HG03045 (cell line): ENCODE data around the gene ZNF217.
"Not testable (repeated sequence)": the region's sequence is repeated elsewhere in the genome, so short reads cannot be mapped to it uniquely, and the experiment has no call there.

Experiments
- ATAC-seq: cut with Tn5 transposase; IDR thresholded peaks from one replicate; pipeline ENCODE4 v1.9.1; 2021; ENCODE audit warnings: mild to moderate bottlenecking, moderate library complexity; ENCODE audit not compliant: unreplicated experiment

The ZNF217 gene

DNA sequence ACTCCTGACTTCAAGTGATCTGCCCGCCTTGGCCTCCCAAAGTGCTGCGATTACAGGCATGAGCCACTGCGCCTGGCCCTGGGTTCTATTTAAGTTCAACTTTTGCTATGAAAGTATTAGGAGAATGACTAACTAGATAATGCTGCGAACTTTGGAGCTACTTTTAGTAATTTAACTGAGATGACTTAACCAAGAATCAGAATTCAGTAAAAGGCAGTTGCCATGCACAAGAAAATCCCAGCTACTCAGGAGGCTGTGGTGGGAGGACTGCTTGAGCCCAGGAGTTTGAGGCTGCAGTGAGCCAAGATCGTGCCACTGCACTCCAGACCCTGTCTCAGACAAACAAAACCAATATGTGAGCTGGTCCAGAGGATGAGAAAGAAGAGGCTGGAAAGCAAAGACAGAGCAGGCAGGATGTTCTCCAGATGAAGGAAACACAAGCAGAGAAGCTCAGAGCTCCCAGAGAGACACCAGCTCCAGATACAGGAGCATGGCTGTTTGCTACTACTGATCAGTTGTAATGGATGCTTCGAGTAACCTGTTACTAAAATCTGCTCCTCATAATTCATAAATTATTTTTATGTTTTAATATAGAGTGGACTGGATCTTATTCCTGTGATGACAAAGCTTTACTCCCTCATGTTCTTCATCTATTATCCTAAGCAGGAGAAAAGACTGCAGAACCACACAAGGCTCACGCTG lies 23.9 kb downstream of the ZNF217 start:
- no peak for ATAC-seq

DNA sequence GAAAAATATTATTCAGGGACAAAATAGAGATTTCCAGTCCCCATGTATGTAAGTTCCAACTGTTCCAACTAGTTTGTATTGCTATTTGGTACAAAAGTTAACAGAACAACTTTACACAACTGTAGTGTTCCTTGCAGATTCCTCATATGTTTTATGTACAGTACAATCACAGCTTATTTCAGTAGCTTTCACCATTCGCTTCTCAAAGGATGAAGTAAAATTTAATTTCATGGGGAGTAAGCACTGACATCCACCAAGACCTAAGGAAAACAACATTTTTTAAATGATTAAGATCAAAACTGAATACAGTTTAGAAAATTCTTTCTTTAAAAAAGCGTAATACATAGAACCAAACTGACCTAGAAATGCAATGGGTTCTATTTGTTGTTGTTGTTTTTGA lies 24.6 kb downstream of the ZNF217 start:
- no peak for ATAC-seq

DNA sequence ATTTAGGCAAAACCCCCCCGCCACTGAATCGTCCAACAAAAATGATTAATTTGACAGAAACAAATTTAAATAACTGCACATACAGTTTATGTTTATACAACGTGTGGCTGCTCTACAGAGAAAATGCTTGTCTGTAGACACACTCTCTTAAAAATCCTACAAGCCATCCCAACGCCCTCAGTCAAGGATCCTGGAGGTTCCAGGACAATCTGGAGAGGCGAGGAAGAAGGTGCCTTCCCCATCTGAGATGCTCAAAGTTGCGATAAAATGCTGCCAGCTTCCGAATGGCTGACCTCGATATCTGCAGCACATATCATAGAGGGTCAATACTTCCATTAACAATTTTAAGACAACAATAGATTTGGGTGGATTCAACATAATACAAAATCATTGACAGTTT lies 25.3 kb downstream of the ZNF217 start:
- ATAC-seq: no peak

DNA sequence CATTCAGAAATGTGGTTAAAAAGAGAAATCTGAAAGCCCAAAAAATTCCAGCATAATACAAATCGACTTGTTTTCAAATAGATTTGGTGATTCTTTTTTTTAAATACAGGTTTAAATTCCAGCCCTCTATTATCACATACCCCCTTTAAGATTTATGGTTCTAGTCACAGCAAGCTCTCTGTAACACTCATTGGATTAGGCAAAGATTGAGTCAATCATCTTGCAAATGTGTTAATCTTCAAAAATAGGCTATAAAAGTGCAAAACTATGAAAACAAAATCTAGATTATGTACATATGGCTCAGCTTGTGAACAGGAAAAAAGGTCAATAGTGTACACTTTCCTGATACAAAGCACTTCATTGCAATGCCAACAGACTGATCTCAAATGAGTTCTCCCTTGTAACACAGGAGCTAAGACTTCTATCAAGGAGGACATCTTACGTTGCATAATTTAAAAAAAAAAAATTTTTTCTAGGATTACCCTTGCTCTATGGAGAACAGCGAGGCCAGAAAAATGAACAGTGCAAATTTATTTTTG lies 26.2 kb downstream of the ZNF217 start:
- no peak for ATAC-seq

DNA sequence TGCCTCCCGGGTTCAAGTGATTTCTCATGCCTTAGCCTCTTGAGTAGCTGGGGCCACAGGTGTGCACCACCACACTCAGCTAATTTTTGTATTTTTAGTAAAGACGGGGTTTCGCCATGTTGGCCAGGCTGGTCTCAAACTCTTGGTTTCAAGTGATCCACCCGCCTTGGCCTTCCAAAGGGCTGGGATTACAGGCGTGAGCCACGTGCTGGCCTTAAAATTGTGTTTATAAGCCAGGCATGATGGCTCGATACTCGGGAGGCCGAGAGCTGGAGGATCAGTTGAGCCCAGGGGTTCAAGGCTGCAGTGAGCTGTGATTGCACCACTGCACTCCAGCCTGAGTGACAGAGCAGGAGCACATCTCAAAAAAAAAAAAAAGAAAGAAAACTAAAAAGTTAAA lies 27.0 kb downstream of the ZNF217 start:
- ATAC-seq: not testable (repeated sequence)

DNA sequence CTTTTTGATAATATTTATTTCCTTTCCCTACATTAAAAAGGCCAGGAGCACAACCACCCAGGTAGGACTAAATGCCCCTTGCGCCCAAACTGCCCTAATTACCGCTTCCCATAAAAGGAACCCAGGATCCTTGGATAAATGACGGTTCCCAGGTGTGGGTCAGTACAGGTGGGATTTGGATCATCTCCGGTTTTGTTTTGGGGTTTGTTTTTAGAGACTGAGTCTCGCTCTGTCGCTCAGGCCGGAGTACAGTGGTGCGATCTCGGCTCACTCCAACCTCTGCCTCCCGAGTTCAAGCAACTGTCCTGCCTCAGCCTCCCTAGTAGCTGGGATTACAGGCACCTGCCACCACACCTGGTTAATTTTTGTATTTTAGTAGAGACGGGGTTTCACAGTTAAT lies 28.4 kb downstream of the ZNF217 start:
- no peak for ATAC-seq

DNA sequence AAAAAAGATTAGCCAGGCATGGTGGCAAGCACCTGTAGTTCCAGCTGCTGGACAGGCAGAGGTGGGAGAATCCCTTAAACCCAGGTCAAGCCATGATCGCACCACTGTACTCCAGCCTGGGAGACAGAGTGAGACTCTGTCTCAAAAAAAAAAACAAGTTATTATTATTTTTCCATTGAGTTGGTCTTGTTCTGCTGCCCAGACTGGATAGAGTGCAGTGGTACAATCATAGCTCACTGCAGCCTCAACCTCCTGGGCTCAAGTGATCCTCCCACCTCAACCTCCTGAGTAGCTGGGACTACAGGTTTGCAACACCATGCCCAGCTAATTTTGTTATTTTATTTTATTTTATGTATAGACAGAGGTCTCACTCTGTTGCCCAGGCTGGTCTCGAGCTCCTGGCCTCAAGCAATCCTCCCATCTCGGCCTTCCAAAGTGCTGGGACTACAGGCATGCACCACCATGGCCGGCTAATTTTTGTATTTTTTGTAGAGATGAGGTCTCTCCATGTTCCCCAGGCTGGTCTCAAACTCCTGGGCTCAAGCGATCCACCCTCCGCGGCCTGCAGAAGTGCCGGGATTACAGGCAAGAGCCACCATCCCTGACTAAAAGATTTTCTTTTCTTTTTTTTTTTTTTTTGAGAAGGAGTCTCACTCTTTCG lies 31.4 kb downstream of the ZNF217 start:
- ATAC-seq: not testable (repeated sequence)

DNA sequence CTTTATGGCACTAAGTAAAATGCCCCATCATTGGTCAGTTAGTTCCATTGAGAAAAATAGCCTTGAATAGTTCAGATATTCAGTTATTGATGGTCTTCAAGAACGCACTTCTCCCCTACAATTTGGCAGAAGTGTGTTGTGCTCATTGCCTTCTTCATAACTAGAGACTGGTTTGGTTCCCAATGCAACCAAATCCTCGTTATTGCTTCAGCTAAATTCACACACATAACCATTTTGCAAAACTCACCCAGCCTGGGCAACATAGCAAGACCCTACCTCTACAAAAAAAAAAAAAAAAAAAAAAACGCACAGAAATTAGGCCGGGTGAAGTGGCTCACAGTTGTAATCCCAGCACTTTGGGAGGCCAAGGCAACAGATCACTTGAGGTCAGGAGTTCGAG lies 32.1 kb downstream of the ZNF217 start:
- no peak for ATAC-seq

DNA sequence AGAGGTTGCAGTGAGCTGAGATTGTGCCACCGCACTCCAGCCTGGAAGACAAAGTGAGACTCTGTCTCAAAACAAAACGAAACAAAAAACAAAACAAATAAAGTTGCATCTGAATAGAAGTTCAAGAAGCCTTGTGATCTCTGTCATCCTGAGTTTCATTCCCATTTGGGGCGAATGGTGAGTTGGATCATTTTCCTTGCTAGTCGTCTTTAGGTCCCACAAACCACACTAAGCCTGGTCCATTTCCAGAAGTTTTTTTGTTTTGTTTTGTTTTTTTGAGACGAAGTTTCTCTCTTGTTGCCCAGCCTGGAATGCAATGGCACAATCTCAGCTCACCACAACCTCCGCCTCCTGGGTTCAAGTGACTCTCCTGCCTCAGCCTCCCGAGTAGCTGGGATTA lies 33.8 kb downstream of the ZNF217 start:
- no peak for ATAC-seq

DNA sequence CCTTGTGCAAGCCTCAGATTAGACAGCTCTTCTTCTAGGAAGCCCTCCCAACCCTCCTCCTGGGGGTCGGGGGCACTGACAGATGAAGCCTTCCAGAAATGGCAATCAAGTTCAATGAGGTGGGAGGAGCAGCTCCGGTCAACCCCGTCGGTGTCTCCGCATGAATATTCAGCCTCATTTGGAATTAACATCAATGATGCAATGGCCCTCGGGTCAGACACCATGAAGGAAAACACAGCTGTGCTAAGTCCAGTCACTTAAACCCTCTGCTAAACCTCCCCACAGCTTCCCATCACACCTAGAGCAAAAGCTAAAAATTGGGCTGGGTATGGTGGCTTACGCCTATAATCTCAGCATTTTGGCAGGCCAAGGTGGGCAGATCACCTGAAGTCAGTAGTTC lies 36.5 kb downstream of the ZNF217 start:
- no peak for ATAC-seq

DNA sequence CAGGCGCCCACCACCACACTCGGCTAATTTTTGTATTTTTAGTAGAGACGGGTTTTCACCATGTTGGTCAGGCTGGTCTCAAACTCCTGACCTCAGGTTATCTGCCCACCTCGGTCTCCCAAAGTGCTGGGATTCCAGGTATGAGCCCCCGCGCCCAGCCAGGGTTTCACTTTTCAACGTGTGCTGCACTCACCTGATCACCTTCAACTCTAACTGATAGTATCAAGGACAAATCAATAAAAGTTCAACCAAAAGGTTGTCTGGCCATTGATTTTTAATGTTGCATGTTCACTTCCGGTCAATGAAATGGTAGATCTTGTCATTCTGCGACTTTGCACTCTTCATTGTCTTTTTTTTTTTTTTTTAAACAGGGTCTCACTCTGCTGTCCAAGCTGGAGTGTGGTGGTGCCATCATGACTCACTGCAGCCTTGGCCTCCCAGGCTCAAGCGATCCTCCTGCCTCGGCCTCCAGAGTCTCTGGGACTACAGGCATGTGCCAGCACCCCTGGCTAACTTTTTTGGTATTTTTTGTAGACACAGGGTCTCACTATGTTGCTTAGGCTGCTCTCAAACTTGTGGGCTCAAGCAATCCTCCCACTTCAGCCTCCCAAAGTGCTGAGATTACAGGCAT lies 37.3 kb downstream of the ZNF217 start:
- no peak for ATAC-seq

DNA sequence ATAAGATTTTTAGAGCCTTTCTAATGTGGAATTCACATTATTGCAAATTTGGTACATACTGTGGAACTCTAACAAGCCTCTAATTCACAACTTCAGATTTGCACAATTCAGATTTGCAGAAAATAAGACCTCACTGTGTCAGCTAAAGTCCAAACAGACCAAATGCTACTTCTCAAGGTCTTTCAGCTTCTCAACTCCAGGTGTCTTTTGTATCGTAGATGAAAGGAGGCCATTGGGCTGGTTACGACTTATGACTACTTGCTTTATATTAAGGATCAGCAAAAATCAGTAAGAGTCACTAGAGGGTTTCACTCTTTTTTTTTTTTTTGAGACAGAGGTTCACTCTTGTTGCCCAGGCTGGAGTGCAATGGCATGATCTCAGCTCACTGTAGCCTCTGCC lies 37.8 kb downstream of the ZNF217 start:
- no peak for ATAC-seq

DNA sequence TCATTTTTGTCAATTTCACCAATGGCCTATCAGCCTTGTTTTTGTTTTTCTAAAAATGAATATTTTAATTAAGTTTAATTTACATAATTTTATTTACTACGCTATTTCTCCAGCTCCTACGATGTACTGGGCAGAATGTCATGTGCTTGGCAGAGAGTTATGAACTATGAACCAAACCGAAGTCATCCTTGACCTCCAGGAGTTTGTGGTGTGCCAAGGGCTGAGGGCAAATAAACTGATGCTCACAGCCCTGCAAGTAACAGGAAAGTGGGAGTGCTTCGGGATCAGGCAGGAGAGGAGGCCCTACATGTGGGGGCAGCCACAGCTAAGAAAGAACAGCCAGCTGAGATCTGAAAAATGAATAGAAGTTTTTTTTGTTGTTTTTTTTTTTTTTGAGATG lies 38.6 kb downstream of the ZNF217 start:
- no peak for ATAC-seq

DNA sequence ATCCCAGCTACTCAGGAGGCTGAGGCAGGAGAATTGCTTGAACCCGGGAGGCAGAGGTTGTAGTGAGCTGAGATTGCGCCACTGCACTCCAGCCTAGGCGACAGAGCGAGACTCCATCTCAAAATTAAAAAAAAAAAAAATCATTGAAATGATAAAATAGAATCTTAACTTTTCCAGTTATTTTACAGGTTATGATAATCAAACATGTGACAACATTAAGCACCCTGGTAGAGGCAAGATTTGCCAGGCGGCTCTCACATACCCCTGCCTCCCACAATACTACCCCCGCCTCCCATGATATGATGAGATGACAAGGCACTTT lies 41.1 kb downstream of the ZNF217 start:
- ATAC-seq: not testable (repeated sequence)

DNA sequence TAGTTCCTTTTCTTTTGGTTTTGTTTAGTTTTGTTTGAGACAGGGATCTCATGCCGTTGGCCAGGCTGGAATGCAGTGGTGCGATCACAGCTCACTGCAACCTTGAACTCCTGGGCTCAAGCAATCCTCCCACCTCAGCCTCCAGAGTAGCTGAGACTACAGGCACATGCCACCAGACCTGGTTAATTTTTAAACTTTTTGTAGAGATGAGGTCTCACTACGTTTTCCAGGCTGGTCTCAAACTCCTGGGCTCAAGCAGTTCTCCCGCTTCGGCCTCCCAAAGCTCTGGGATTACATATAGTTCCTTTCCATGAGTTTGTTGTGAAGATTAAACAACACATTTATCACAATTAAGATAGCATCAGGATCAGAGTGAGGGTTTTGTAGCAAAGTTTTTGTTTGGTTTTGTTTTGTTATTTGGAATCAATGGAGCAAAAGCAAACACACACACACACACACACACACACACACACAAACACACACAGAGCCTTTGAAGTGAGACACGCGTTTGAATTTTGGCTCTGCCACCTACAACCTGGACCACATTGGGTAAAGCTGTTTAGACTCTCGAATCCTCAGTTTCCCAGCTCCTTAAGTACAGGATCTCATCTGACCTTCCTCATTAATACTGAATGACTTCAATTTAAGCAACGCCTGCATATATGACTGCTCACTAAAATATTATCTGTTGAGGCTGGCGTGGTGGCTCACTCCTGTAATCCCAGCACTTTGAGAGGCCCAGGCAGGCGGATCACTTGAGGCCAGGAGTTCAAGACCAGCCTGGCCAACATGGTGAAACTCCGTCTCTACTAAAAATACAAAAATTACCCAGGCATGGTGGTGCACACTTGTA lies 41.7 kb downstream of the ZNF217 start:
- not testable (repeated sequence) for ATAC-seq

DNA sequence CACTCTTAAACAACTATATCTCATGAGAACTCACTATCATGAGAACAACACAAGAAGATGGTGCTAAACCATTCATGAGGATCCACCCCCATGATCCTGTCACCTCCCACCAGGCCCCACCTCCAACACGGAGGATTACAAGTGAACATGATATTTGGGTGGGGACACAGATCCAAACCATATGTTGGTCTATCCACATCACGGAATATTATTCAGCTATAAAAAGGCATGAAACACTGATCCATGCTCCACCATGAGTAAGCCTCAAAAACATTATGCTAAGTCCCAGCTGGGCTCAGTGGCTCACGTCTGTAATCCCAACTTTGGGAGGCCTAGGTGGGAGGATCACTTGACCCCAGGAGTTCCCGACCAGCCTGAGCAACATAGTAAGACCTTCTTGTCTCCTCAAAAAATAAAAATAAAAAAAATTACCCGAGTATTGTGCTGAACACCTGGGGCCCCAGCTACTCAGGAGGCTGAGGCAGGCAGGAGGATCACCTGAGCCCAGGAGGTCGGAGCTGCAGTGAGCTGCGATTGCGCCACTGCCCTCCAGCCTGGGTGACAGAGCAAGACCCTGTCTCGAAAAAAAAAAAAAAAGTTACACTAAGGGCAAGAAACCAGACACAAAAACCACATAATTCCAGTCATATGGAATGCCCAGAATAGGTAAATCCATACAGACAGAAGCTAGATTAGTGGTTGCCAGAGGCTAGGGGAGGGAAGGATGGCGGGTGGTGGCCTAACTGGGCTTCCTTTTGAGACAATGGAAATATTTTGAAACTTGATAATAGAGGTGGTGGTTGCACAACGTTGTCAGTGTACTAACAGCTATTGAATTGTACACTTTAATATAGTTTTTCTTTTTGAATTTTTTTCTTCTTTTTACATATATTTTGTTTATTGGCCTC lies 43.1 kb downstream of the ZNF217 start:
- no peak for ATAC-seq

DNA sequence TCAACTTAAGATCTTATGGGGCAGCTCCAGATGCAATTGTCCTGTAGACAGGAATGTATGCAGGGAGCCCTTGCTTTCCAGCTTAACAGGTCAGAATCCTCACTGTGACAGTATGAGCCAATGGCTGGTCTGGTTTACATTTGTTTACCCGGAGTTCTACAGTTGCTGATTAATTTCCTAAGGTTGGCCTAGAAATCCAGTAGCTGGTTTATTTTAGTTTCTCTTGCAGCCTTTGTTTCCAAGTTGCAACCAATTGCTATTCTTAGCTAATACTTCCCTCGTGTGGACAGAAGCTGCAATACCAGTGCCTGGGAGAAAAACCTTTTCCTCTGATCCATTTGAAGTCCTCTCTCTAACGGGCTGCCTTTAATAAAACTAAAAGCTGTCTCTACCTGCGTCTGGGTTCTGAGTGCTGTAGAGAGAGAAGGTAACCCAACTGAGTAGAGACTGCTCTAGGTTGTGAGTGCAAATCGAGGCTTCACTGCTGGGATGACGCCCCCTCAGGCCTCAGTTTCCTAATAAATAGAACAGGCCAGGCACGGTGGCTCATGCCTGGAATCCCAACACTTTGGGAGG lies 45.9 kb downstream of the ZNF217 start:
- no peak for ATAC-seq

DNA sequence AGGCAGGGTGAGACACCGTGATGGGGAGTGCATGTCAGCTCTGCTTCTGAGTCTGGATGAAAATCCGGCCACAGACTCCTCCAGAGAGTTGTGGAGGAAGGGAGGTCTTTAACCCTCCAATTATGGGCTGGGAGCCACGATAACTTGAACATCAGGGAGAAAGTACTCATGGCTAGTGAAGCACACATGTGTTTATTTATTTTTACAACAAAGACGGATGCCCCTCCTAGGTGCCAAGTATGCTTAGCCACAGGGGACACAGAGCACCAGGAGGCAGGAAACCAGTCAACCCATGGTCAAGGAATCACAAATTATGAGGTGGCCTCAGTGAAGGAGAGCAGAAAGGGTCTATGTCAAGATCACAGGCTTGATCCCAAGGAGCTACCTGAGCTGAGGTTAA lies 54.1 kb downstream of the ZNF217 start:
- no peak for ATAC-seq

DNA sequence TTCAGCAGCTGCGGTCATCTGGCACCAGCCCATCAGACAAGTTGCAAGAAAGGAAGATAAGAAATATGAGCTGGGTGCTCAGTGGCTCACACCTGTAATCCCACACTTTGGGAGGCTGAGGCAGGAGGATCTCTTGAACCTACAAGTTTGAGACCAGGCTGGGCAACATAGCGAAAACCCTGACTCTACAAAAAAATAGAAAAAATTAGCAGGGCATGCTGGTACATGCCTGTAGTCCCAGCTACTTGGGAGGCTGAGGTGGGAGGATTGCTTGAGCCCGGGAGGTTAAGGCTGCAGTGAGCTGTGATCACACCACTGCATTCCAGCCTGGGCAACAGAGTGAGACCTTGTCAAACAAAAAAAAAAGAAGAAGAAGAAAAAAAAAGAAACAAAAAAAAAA lies 57.3 kb downstream of the ZNF217 start:
- not testable (repeated sequence) for ATAC-seq

DNA sequence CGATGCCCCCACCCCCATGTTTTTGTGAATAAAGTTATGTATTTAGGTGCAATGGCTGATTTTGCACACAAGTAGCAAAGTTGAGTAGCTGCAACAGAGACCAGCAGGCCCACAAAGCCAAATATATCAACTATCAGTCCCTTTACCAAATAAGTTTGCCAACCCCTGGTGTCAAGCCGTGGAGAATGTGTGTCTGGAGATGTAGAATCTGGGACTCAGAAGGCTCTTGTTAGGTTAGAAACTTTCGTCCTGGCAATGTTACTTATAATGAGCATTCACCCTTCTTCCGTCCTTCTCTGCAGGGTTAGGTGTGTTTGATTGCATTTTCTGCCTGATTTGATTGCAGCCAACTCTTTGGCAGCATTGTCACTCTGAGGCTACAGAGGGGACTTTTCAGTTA lies 57.8 kb downstream of the ZNF217 start:
- ATAC-seq: no peak
